Activated T-cell treated with anti-CD3 and anti-CD28 coated beads, Interleukin-2, amount 50 U/mL, for 72 hours (primary cell): Measurements from ENCODE around the gene ARFGAP2. TPM values are rescaled to one million over a fixed set of nuclear protein-coding genes. Genes with fewer than 3 reads are reported as not detected.
"Not testable (repeated sequence)": the region's sequence is repeated elsewhere in the genome, so short reads cannot be mapped to it uniquely, and the experiment has no call there.

Source experiments
- ATAC-seq, 2 donors: fragments of 150-1000 bp; cut with Tn5 transposase; replicated peaks in 1 of 2; 2 replicates each; pipeline ENCODE4 v1.10.0; 2021; ENCODE audit warnings: moderate library complexity in 2 of 2, mild to moderate bottlenecking in 1 of 2
- DNase-seq, 2 donors: peaks; one replicate each; pipeline ENCODE4 v3.0.0; 2021 to 2022; ENCODE audit warnings: mixed read lengths in 1 of 2
- H3K27ac Mint-ChIP-seq: one replicate; pipeline ENCODE4 v1.8.0; 2022; ENCODE audit warnings: mild to moderate bottlenecking, moderate library complexity, mixed read lengths
- H3K27me3 Mint-ChIP-seq: one replicate; pipeline ENCODE4 v1.8.0; 2022; ENCODE audit warnings: low read depth, mixed read lengths
- H3K36me3 Mint-ChIP-seq, 2 donors: one replicate each; pipeline ENCODE4 v1.8.0; 2022; ENCODE audit warnings: mixed read lengths in 2 of 2, mild to moderate bottlenecking in 1 of 2; ENCODE audit not compliant: insufficient read depth in 2 of 2
- H3K4me1 Mint-ChIP-seq: one replicate; pipeline ENCODE4 v1.8.0; 2022; ENCODE audit warnings: low read depth, mixed read lengths
- H3K4me3 Mint-ChIP-seq, 2 donors: one replicate each; pipeline ENCODE4 v1.8.0; 2022; ENCODE audit warnings: mild to moderate bottlenecking in 2 of 2, mixed read lengths in 2 of 2, moderate library complexity in 2 of 2
- H3K9me3 Mint-ChIP-seq, 2 donors: one replicate each; pipeline ENCODE4 v1.8.0; 2022; ENCODE audit warnings: mixed read lengths in 2 of 2
- total RNA-seq, 2 donors: library from RNA; stranded (reverse); gene quantifications; one replicate each; pipeline ENCODE4 v1.2.3, GENCODE V29; 2022

The ARFGAP2 gene
- total RNA-seq, 2 donors from 2014 or later = 83.8 to 91.6 TPM

GRCh38 chr11:47121056-47121455 is 55.6 kb downstream of the ARFGAP2 start:
- Mint-ChIP-seq H3K27ac (no peak overlapping the region), H3K36me3 (no peaks in the 10 kb centered on the region), H3K4me3 (no peak overlapping the region), H3K27me3 (no peaks in the 10 kb centered on the region), H3K4me1 (no peaks in the 10 kb centered on the region), H3K9me3 (no peaks in the 10 kb centered on the region)
- ATAC-seq = no peak
- no peak for DNase-seq

GRCh38 chr11:47118958-47119688 is 57.6 kb downstream of the ARFGAP2 start:
- not testable (repeated sequence) for H3K36me3 Mint-ChIP-seq, ATAC-seq, H3K27me3 Mint-ChIP-seq

More at GRCh38 chr11:47118958-47119688, 57.6 kb downstream of the ARFGAP2 start:
- H3K4me3 Mint-ChIP-seq, H3K4me1 Mint-ChIP-seq, H3K9me3 Mint-ChIP-seq, H3K27ac Mint-ChIP-seq: not testable (repeated sequence)
- DNase-seq = peak; percentile 36 to 60

Other genes starting within 250 kb of the ARFGAP2 start
- 10 to 100 TPM; 20.4 to 21.2 TPM for gene CSTPP1, start 240.1 kb downstream of the ARFGAP2 start, total RNA-seq
- 10 to 100 TPM in 1 of 2 donors, 1 to 10 TPM in 1; 4.6 to 10.2 TPM for gene PACSIN3, start 9.6 kb upstream of the ARFGAP2 start, total RNA-seq
- gene DDB2, start 38.1 kb upstream of the ARFGAP2 start, total RNA-seq = 100 to 1,000 TPM; 306 to 397 TPM
- gene ACP2, start 71.9 kb upstream of the ARFGAP2 start, total RNA-seq = 10 to 100 TPM in 1 of 2 donors, 1 to 10 TPM in 1; 8.8 to 12.8 TPM
- gene NR1H3, start 81.1 kb upstream of the ARFGAP2 start, total RNA-seq = 10 to 100 TPM in 1 of 2 donors, 1 to 10 TPM in 1; 8.1 to 16.1 TPM
- gene MADD, start 93.3 kb upstream of the ARFGAP2 start, total RNA-seq = 10 to 100 TPM; 68.6 to 73.5 TPM
- gene MYBPC3, start 175.8 kb upstream of the ARFGAP2 start, total RNA-seq = not detected
- under 1 TPM; 0.35 to 0.55 TPM for gene SPI1, start 201.7 kb upstream of the ARFGAP2 start, total RNA-seq
- 10 to 100 TPM; 16.2 to 21.0 TPM for gene SLC39A13, start 231.7 kb upstream of the ARFGAP2 start, total RNA-seq
- 100 to 1,000 TPM; 121 to 149 TPM for gene PSMC3, start 249.6 kb upstream of the ARFGAP2 start, total RNA-seq